Measurements from ENCODE around the gene PPP3R1.

GRCh38 chr2:68218343-68218901 lies 33.9 kb downstream of the PPP3R1 start:
- TF ChIP-seq RBAK (tag by site-specific recombination; IDR thresholded peaks at IDR 0.05) (no peak), ZNF398 (tag by site-specific recombination; IDR thresholded peaks at IDR 0.05) (no peak), CTCF (tag by site-specific recombination; IDR thresholded peaks at IDR 0.05) (no peak), ZEB2 (tag by site-specific recombination; IDR thresholded peaks at IDR 0.05) (no peak), ZFP41 (tag by site-specific recombination; IDR thresholded peaks at IDR 0.05; ENCODE audit: borderline replicate concordance) (no peak), KLF16 (tag by site-specific recombination; IDR thresholded peaks at IDR 0.05) (no peak), REST (tag by site-specific recombination; IDR thresholded peaks at IDR 0.05) (no peak)
